HK-2 (cell line): ENCODE data around the gene RNASE8.
A peak's percentile ranks its signal among the peaks of the same experiment; 100 is the strongest.

Experiments used
- DNase-seq: peaks from one replicate; pipeline ENCODE4 v3.0.0-alpha.2; 2018; ENCODE audit not compliant: unreplicated experiment

RNASE8 gene

GRCh38 chr14:21072781-21073339, 15.2 kb downstream of the RNASE8 start:
- DNase-seq, result no peak

- no peak for DNase-seq
Observed at GRCh38 chr14:21073921-21074320, 16.3 kb downstream of the RNASE8 start.

- DNase-seq, result no peak
Observed at GRCh38 chr14:21074398-21075272, 17.0 kb downstream of the RNASE8 start.

- DNase-seq, result no peak
Observed at GRCh38 chr14:21075719-21076437, 18.3 kb downstream of the RNASE8 start.

GRCh38 chr14:21077672-21078071, 20.1 kb downstream of the RNASE8 start:
- DNase-seq, result no peak

GRCh38 chr14:21078287-21078686, 20.7 kb downstream of the RNASE8 start:
- DNase-seq, result no peak

- no peak for DNase-seq
Observed at GRCh38 chr14:21078726-21079125, 21.1 kb downstream of the RNASE8 start.

- no peak for DNase-seq
Observed at GRCh38 chr14:21081521-21082142, 24.0 kb downstream of the RNASE8 start.

- DNase-seq, result no peak
Observed at GRCh38 chr14:21083565-21084325, 26.1 kb downstream of the RNASE8 start.

GRCh38 chr14:21084396-21084795, 26.8 kb downstream of the RNASE8 start:
- DNase-seq, result no peak

- no peak for DNase-seq
Observed at GRCh38 chr14:21084998-21085853, 27.6 kb downstream of the RNASE8 start.

- DNase-seq, result no peak
Observed at GRCh38 chr14:21086908-21087293, 29.3 kb downstream of the RNASE8 start.

GRCh38 chr14:21087294-21088091, 29.9 kb downstream of the RNASE8 start:
- peak; percentile 61 for DNase-seq

GRCh38 chr14:21088687-21089086, 31.1 kb downstream of the RNASE8 start:
- DNase-seq, result no peak

GRCh38 chr14:21089271-21089670, 31.6 kb downstream of the RNASE8 start:
- DNase-seq, result no peak

GRCh38 chr14:21089877-21090193, 32.2 kb downstream of the RNASE8 start:
- DNase-seq, result no peak

GRCh38 chr14:21090194-21090939, 32.7 kb downstream of the RNASE8 start:
- DNase-seq, result no peak

- DNase-seq, result no peak
Observed at GRCh38 chr14:21090940-21091663, 33.5 kb downstream of the RNASE8 start.
